GM23338 (cell line): ENCODE results near the gene DLL1.

Source experiments
- CTCF ChIP-seq, 2 experiments: fragments of 200-600 bp in 1 of 2; sonication (generic) in 1 of 2; conservative IDR thresholded peaks; 2 replicates each; pipeline versions ENCODE4 v1.5.1 to v1.6.1; 2016 to 2017; ENCODE audit warnings: antibody characterized with exemption in 2 of 2, low read depth in 2 of 2, mild to moderate bottlenecking in 2 of 2, moderate library complexity in 1 of 2
- ETS1 ChIP-seq: IDR thresholded peaks from 2 replicates; pipeline ENCODE4 v1.6.1; 2016; ENCODE audit warnings: antibody characterized with exemption
- EZH2 ChIP-seq: fragments of 200-600 bp; sonication (generic); IDR thresholded peaks from one replicate; pipeline ENCODE4 v1.8.0; 2017; ENCODE audit warnings: antibody characterized with exemption, mild to moderate bottlenecking, low read depth; ENCODE audit not compliant: unreplicated experiment
- EZH2phosphoT487 ChIP-seq: fragments of 200-600 bp; sonication (generic); IDR thresholded peaks from one replicate; pipeline ENCODE4 v1.8.1; 2018; ENCODE audit warnings: antibody characterized with exemption; ENCODE audit not compliant: unreplicated experiment
- JUNB ChIP-seq: IDR thresholded peaks from one replicate; pipeline ENCODE4 v1.6.1; 2016; ENCODE audit warnings: antibody characterized with exemption; ENCODE audit not compliant: unreplicated experiment
- POLR2AphosphoS5 ChIP-seq: IDR thresholded peaks from 2 replicates; pipeline ENCODE4 v1.6.1; 2016; ENCODE audit warnings: antibody characterized with exemption, low read depth
- REST ChIP-seq: IDR thresholded peaks from one replicate; pipeline ENCODE4 v1.6.1; 2018; ENCODE audit warnings: antibody characterized with exemption; ENCODE audit not compliant: unreplicated experiment
- STAT1 ChIP-seq: IDR thresholded peaks from one replicate; pipeline ENCODE4 v1.6.1; 2016; ENCODE audit warnings: antibody characterized with exemption; ENCODE audit not compliant: unreplicated experiment
- ZNF331 ChIP-seq: fragments of 250-450 bp; sonication (Bioruptor Pico); IDR thresholded peaks from 2 replicates; pipeline ENCODE4 v1.5.0; 2020; ENCODE audit warnings: low read depth, mild to moderate bottlenecking, moderate library complexity

GRCh38 chr6:170247178-170247701, 43.6 kb downstream of the DLL1 start:
- TF ChIP-seq EZH2 (no peak), CTCF (conservative IDR thresholded peaks at IDR 0.05; ENCODE audit: low read depth in 2 of 2) (no peak), REST (no peak), EZH2phosphoT487 (no peak), JUNB (no peak), POLR2AphosphoS5 (no peak), ETS1 (no peak), ZNF331 (CRISPR knock-in tag) (no peak), STAT1 (no peak)
